SH-SY5Y (cell line): ENCODE results near the gene LARP6.

Experiments
- GATA2 ChIP-seq: IDR thresholded peaks from 2 replicates; pipeline ENCODE4 v1.6.1; 2011; ENCODE audit warnings: mild to moderate bottlenecking, low read depth, low read length
- GATA3 ChIP-seq: IDR thresholded peaks from 2 replicates; pipeline ENCODE4 v1.6.1; 2011; ENCODE audit warnings: low read depth, mild to moderate bottlenecking, low read length, moderate library complexity

LARP6 gene

GRCh38 chr15:70796516-70797310 is 57.2 kb downstream of the LARP6 start:
- TF ChIP-seq GATA3 (no peak), GATA2 (no peak)

GRCh38 chr15:70795311-70795665 is 58.7 kb downstream of the LARP6 start:
- TF ChIP-seq GATA3 (no peak), GATA2 (no peak)

DNA sequence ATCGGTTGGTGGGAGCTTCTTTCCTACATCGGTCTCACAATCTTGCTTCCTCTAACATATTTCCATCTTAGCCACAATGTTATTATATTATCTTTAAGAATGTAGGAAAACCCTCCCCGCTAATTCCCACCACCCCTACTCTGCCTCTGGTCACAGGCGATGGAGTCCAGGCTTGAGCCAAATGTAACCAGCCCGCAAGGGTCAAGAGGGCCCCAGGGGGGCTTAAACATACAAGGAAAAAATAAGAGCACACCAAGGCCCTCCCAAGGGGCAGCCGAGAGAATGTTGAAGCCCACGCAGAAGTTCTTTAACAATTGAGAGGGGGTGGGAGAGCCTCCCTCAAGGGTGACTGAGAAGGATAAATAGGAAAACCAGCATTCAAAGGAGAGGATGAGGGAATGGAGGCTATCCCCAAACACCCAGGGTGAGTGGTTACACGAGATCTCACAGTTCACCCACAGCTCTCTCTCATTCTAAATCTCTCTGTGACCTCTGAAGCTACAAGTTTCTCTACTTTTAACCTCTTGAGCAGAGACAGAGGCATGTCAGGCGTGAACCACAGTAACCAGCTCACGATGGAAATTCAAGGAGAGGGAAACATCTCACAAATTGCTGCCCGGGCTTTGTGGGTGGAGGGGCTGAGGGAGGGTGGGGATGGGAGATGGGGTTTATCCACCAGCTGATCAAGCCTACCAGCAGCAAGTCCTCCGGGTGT is 59.2 kb downstream of the LARP6 start:
- no peak for TF ChIP-seq GATA3
- no peak for TF ChIP-seq GATA2

DNA sequence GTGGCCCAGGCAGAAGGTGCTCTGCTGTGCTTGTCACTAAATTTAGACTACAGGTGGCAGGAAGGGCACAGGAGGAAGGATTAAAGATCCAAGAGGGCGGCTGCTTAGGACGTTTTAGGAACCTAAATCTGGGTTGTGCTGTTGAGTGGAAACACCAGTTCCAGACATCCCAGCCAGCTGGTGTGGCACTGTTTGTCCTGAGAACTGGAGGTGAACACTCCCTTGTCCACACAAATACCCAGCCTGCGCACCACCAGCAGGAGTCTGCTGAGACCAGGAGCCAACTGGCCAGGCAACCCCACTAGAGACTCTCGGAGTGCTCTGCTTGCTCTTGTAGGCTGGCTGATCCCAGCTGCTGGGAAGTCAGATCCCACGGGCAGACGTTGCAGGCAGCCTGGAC is 60.3 kb downstream of the LARP6 start:
- TF ChIP-seq GATA2 = no peak
- TF ChIP-seq GATA3 = no peak

GRCh38 chr15:70792171-70792573 is 61.8 kb downstream of the LARP6 start:
- TF ChIP-seq GATA3 = no peak
- TF ChIP-seq GATA2 = no peak

GRCh38 chr15:70791259-70791658 is 62.7 kb downstream of the LARP6 start:
- TF ChIP-seq GATA3 (no peak), GATA2 (no peak)

DNA sequence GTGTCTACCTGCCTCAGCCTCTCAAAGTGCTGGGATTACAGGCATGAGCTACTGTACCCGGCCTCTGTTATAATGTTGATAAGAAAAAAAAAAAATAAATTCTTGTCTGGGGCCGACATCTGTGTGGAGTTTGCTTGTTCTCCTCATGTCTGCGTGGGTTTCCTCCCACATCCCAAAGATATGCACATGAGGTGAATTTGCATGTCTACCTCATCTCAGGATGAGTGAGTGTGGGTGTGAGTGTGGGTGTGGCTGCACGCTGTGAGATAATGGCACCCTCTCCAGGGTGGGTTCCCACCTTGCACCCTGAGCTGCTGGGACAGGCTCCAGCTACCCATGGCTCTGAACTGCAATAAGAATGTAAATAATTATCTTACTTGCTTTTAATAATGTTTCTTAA is 64.7 kb downstream of the LARP6 start:
- TF ChIP-seq GATA2 (no peak), GATA3 (no peak)

GRCh38 chr15:70788114-70789049 is 65.6 kb downstream of the LARP6 start:
- TF ChIP-seq GATA3 (no peak), GATA2 (no peak)

- TF ChIP-seq GATA2 (no peak), GATA3 (no peak)
Measured at GRCh38 chr15:70786996-70787395, 67.0 kb downstream of the LARP6 start.

GRCh38 chr15:70783610-70784022 is 70.3 kb downstream of the LARP6 start:
- TF ChIP-seq GATA2 (no peak), GATA3 (no peak)

DNA sequence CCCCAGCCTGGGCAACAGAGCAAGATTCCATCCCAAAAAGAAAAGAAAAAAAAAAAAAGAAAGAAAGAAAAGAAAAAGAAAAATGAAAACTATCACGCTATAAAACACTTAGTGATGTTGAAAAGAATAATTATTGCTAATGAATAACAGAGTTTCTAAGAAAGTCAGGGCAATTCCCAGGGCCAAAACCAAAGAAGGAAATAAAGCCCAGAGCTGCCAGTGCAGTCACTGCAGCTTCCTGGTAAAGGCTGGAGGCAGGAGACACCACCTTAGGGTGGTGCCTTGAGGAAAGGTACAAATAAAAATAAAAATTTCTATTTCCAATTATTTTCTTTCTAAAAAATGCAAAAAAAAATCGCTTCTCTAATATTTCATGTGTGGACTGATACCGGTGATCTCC is 70.9 kb downstream of the LARP6 start:
- TF ChIP-seq GATA2 = no peak
- TF ChIP-seq GATA3 = no peak

DNA sequence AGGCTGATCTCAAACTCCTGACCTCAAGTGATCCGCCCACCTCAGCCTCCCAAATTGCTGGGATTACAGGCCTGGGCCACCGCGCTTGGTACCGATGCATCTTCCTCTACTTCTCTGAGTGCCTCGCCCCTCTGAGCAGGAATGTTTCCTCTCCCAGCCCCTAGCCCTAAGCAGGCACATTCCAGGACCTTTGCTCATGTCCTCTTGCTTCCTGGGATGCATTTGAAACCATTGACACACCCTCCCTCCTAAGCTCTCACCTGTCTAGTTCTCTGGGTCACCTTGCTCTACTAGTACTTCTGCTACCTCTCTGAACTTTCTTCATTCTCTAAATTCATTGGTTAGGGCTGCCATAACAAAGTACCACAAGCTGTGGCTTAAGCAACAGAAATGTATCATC is 72.7 kb downstream of the LARP6 start:
- TF ChIP-seq GATA2 (no peak), GATA3 (no peak)
